Smooth muscle cell (in vitro differentiated cells): Measurements from ENCODE around the gene CCNF. TPM values are rescaled to one million over a fixed set of nuclear protein-coding genes. Genes with fewer than 3 reads are reported as not detected.

Experiments used
- DNase-seq: peaks from one replicate; lab custom pipeline; 2025; ENCODE audit not compliant: unreplicated experiment; lab: John Stamatoyannopoulos, UW
- H2AFZ ChIP-seq: fragments of 200-600 bp; sonication (generic); 2 replicates; pipeline ENCODE4 v1.6.0; 2016; ENCODE audit warnings: antibody characterized with exemption, low read depth, mild to moderate bottlenecking
- H3F3A ChIP-seq: fragments of 200-600 bp; sonication (generic); 2 replicates; pipeline ENCODE4 v1.6.0; 2017; ENCODE audit warnings: antibody characterized with exemption, low read depth
- H3K27ac ChIP-seq: fragments of 200-600 bp; sonication (generic); 2 replicates; pipeline ENCODE4 v1.5.1; 2016; ENCODE audit warnings: low read depth, mild to moderate bottlenecking
- H3K27me3 ChIP-seq: fragments of 200-600 bp; sonication (generic); 2 replicates; pipeline ENCODE4 v1.6.1; 2016; ENCODE audit warnings: low read depth, mild to moderate bottlenecking
- H3K36me3 ChIP-seq: fragments of 200-600 bp; sonication (generic); 2 replicates; pipeline ENCODE4 v1.5.1; 2016; ENCODE audit warnings: low read depth
- H3K4me1 ChIP-seq: fragments of 200-600 bp; sonication (generic); 2 replicates; pipeline ENCODE4 v1.5.1; 2016; ENCODE audit warnings: low read depth
- H3K4me2 ChIP-seq: fragments of 200-600 bp; sonication (generic); 2 replicates; pipeline ENCODE4 v1.6.0; 2016; ENCODE audit warnings: mild to moderate bottlenecking
- H3K4me3 ChIP-seq: fragments of 200-600 bp; sonication (generic); 2 replicates; pipeline ENCODE4 v1.5.1; 2016; ENCODE audit warnings: mild to moderate bottlenecking
- H3K79me2 ChIP-seq: fragments of 200-600 bp; sonication (generic); 2 replicates; pipeline ENCODE4 v1.6.0; 2016; ENCODE audit warnings: low read depth, mild to moderate bottlenecking
- H3K9ac ChIP-seq: fragments of 200-600 bp; sonication (generic); 2 replicates; pipeline ENCODE4 v1.6.0; 2016; ENCODE audit warnings: low read depth
- H3K9me3 ChIP-seq: fragments of 200-600 bp; sonication (generic); replicated peaks from 2 replicates; pipeline ENCODE4 v1.5.1; 2016; ENCODE audit warnings: low read depth
- H4K20me1 ChIP-seq: fragments of 200-600 bp; sonication (generic); 2 replicates; pipeline ENCODE4 v1.6.0; 2016; ENCODE audit warnings: low read depth
- CTCF ChIP-seq: fragments of 200-600 bp; sonication (generic); IDR thresholded peaks from 2 replicates; pipeline ENCODE4 v1.5.1; 2017; ENCODE audit warnings: borderline replicate concordance, mild to moderate bottlenecking, antibody characterized with exemption; ENCODE audit not compliant: insufficient read depth, poor library complexity, severe bottlenecking
- WGBS: methylation state at CpG from one replicate; pipeline ENCODE4 v1.1.7; 2016; ENCODE audit warnings: low lambda C conversion rate; 5-methylcytosine and 5-hydroxymethylcytosine counted together
- microRNA-seq: library from miRNA; unstranded; fragments of <30 nt; microRNA quantifications from one replicate; pipeline ENCODE4, GENCODE V29; 2016; ENCODE audit warnings: borderline number of aligned reads
- polyA plus RNA-seq: library from polyadenylated mRNA; unstranded; fragments of >200 nt; fragmentation: Nextera tagmentation; extraction: Ambion mirVana; gene quantifications from 2 replicates; pipeline ENCODE4 v1.2.1, GENCODE V29; 2016
- small RNA-seq: library from RNA; depleted of rRNA; stranded (forward); fragments of <200 nt; gene quantifications from one replicate; pipeline ENCODE3, GENCODE V24; 2014
- total RNA-seq: library from RNA; depleted of rRNA; stranded (reverse); fragments of >200 nt; gene quantifications from 2 replicates; pipeline ENCODE4 v1.2.3, GENCODE V29; 2014

Gene CCNF
- total and polyA plus RNA-seq, 2 experiments from 2014 or later = 3.6 to 12.8 TPM

GRCh38 chr16:2505695-2506094 is 76.4 kb downstream of the CCNF start:
- 89% methylated on average over 14 of the region's 14 CpGs for WGBS
- Histone ChIP-seq H3F3A (peaks cover 5% of the 10 kb centered on the region), H3K4me3 (no peak overlapping the region), H3K79me2 (no peaks in the 10 kb centered on the region), H4K20me1 (no peaks in the 10 kb centered on the region), H3K9me3 (no peaks in the 10 kb centered on the region), H3K27me3 (no peaks in the 10 kb centered on the region), H3K4me2 (no peak overlapping the region), H2AFZ (no peak overlapping the region), H3K9ac (no peak overlapping the region), H3K36me3 (no peaks in the 10 kb centered on the region), H3K4me1 (no peaks in the 10 kb centered on the region), H3K27ac (no peak overlapping the region)
- TF ChIP-seq CTCF = no peak
- DNase-seq = no peak

GRCh38 chr16:2507052-2507659 is 77.9 kb downstream of the CCNF start:
- DNase-seq = no peak
- H3K4me3 ChIP-seq = no peak overlapping the region
- H3K79me2 ChIP-seq = no peaks in the 10 kb centered on the region
- TF ChIP-seq CTCF = no peak
- no peaks in the 10 kb centered on the region for H3K27me3 ChIP-seq
- no peak overlapping the region for H3K27ac ChIP-seq
- H3K4me2 ChIP-seq = no peak overlapping the region
- H3K9ac ChIP-seq = no peak overlapping the region
- peaks cover 7% of the 10 kb centered on the region for H3K4me1 ChIP-seq
- peaks cover 5% of the 10 kb centered on the region for H3F3A ChIP-seq
- H2AFZ ChIP-seq = no peak overlapping the region
- no peaks in the 10 kb centered on the region for H3K36me3 ChIP-seq
- no peaks in the 10 kb centered on the region for H3K9me3 ChIP-seq
- no peaks in the 10 kb centered on the region for H4K20me1 ChIP-seq
- WGBS = 94% methylated on average over 14 of the region's 14 CpGs

GRCh38 chr16:2507665-2508064 is 78.4 kb downstream of the CCNF start:
- Histone ChIP-seq H3F3A (peaks cover 5% of the 10 kb centered on the region), H3K27me3 (no peaks in the 10 kb centered on the region), H3K27ac (no peak overlapping the region), H3K79me2 (no peaks in the 10 kb centered on the region), H3K4me2 (no peak overlapping the region), H4K20me1 (no peaks in the 10 kb centered on the region), H3K9me3 (no peaks in the 10 kb centered on the region), H2AFZ (no peak overlapping the region), H3K36me3 (no peaks in the 10 kb centered on the region), H3K4me3 (no peak overlapping the region), H3K9ac (no peak overlapping the region), H3K4me1 (peaks cover 9% of the 10 kb centered on the region)
- DNase-seq = no peak
- no peak for TF ChIP-seq CTCF
- 93% methylated on average over 11 of the region's 11 CpGs for WGBS

Small RNA genes within 50 kb of the gene (microRNA-seq; reads per million reads assigned to microRNA genes)
- not detected for gene MIR6767
- gene MIR6768 = not detected

Small RNA genes within 50 kb of the gene (small RNA-seq; reads per million reads assigned to genes)
- gene MIR6768 = not detected

Other genes with a start within 250 kb of the CCNF start
- 0.45 TPM in 2 replicates for gene CASKIN1, start 232.8 kb upstream of the CCNF start, total RNA-seq
- 0.09 and 0.77 TPM in 2 replicates for gene CASKIN1, start 232.8 kb upstream of the CCNF start, polyA plus RNA-seq
- gene MLST8, start 224.0 kb upstream of the CCNF start, total RNA-seq = 37.2 and 38.1 TPM in 2 replicates
- gene MLST8, start 224.0 kb upstream of the CCNF start, polyA plus RNA-seq = 61.8 and 67.0 TPM in 2 replicates
- gene BRICD5, start 218.6 kb upstream of the CCNF start, total RNA-seq = 2.0 and 2.4 TPM in 2 replicates
- 4.7 and 14.1 TPM in 2 replicates for gene BRICD5, start 218.6 kb upstream of the CCNF start, polyA plus RNA-seq
- gene PGP, start 214.6 kb upstream of the CCNF start, total RNA-seq = 17.2 and 21.6 TPM in 2 replicates
- 30.1 and 32.9 TPM in 2 replicates for gene PGP, start 214.6 kb upstream of the CCNF start, polyA plus RNA-seq
- gene E4F1, start 205.9 kb upstream of the CCNF start, total RNA-seq = 12.1 and 17.1 TPM in 2 replicates
- 22.4 and 25.9 TPM in 2 replicates for gene E4F1, start 205.9 kb upstream of the CCNF start, polyA plus RNA-seq
- gene DNASE1L2, start 193.0 kb upstream of the CCNF start, total RNA-seq = 0.13 TPM in 1 of 2 replicates, not detected in the other
- 0.25 and 1.6 TPM in 2 replicates for gene DNASE1L2, start 193.0 kb upstream of the CCNF start, polyA plus RNA-seq
- gene ECI1, start 177.9 kb upstream of the CCNF start, total RNA-seq = 23.6 and 45.7 TPM in 2 replicates
- gene ECI1, start 177.9 kb upstream of the CCNF start, polyA plus RNA-seq = 86.9 and 89.2 TPM in 2 replicates
- gene RNPS1, start 161.3 kb upstream of the CCNF start, total RNA-seq = 82.9 and 87.9 TPM in 2 replicates
- 192 and 206 TPM in 2 replicates for gene RNPS1, start 161.3 kb upstream of the CCNF start, polyA plus RNA-seq
- 0.76 and 2.2 TPM in 2 replicates for gene ABCA3, start 88.7 kb upstream of the CCNF start, total RNA-seq
- 1.4 and 1.7 TPM in 2 replicates for gene ABCA3, start 88.7 kb upstream of the CCNF start, polyA plus RNA-seq
- 4.7 and 8.0 TPM in 2 replicates for gene TEDC2, start 30.7 kb downstream of the CCNF start, total RNA-seq
- 8.5 and 13.3 TPM in 2 replicates for gene TEDC2, start 30.7 kb downstream of the CCNF start, polyA plus RNA-seq
- 0.18 and 5.2 TPM in 2 replicates for gene NTN3, start 41.9 kb downstream of the CCNF start, total RNA-seq
- 0.23 and 0.57 TPM in 2 replicates for gene NTN3, start 41.9 kb downstream of the CCNF start, polyA plus RNA-seq
- 5.1 and 9.2 TPM in 2 replicates for gene TBC1D24, start 45.7 kb downstream of the CCNF start, total RNA-seq
- 4.9 and 5.5 TPM in 2 replicates for gene TBC1D24, start 45.7 kb downstream of the CCNF start, polyA plus RNA-seq
- gene ATP6V0C, start 84.5 kb downstream of the CCNF start, total RNA-seq = 50.5 and 99.2 TPM in 2 replicates
- gene ATP6V0C, start 84.5 kb downstream of the CCNF start, polyA plus RNA-seq = 207 and 265 TPM in 2 replicates
- 12.0 and 15.7 TPM in 2 replicates for gene AMDHD2, start 90.9 kb downstream of the CCNF start, total RNA-seq
- gene AMDHD2, start 90.9 kb downstream of the CCNF start, polyA plus RNA-seq = 14.2 and 20.8 TPM in 2 replicates
- gene CEMP1, start 102.0 kb downstream of the CCNF start, total RNA-seq = not detected in 2 replicates
- gene CEMP1, start 102.0 kb downstream of the CCNF start, polyA plus RNA-seq = 1.7 and 5.1 TPM in 2 replicates
- 22.3 and 23.8 TPM in 2 replicates for gene PDPK1, start 108.6 kb downstream of the CCNF start, total RNA-seq
- gene PDPK1, start 108.6 kb downstream of the CCNF start, polyA plus RNA-seq = 16.4 and 25.4 TPM in 2 replicates